Measurements from ENCODE around the gene CXCL1. TPM values are rescaled to one million over a fixed set of nuclear protein-coding genes. Genes with fewer than 3 reads are reported as not detected.

The CXCL1 gene
- total and polyA plus RNA-seq, 2 donors (not counting 3 experiments of a cell fraction or from before 2014, with no cell fraction given) = 20.0 to 26.7 TPM

DNA sequence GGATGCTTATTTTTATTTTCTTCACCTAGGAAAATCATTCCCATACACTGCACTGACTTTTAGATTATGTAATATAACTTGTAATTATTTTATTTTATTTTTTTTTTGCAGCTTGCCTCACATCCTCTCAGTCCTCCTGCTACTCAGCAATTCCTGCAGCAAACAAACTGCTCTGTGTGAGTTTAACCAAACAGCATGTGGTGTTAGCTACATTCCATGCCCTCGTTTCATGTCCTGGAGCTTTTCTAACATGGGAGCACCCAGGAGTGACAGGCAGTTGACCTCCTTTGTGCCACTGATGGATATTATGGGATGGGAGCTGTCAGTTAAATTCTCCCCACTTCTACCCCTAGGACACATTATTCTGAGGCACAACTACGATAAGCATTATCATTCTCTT, 24.8 kb downstream of the CXCL1 start:
- dilution Hi-C loops (cut with MboI; ENCODE audit: extremely low pct_ligation_motif_present, low sequenced_read_pairs) (no loop called here), intact Hi-C loops (cut with micrococcal nuclease) (no loop called here)
- Histone ChIP-seq H3K36me3 (ENCODE audit: control insufficient read depth in 2 of 2, extremely low read depth in 1 of 2, insufficient read depth in 2 of 2, low read length in 2 of 2) (no peaks in the 10 kb centered on the region), H2AFZ (ENCODE audit: low read depth, low read length) (no peak overlapping the region), H4K20me1 (replicated peaks; ENCODE audit: control insufficient read depth, extremely low read depth, insufficient read depth, low read length) (no peaks in the 10 kb centered on the region), H3K9ac (replicated peaks; ENCODE audit: extremely low read depth, insufficient read depth, low read length) (no peak overlapping the region), H3K27me3 (ENCODE audit: control insufficient read depth in 2 of 2, insufficient read depth in 2 of 2, low read length in 2 of 2) (no peaks in the 10 kb centered on the region), H3K4me2 (ENCODE audit: insufficient read depth, low read length) (no peak overlapping the region), H3K4me3 (replicated peaks in 1 of 3; ENCODE audit: insufficient read depth in 1 of 3, low read depth in 1 of 3, low read length in 3 of 3) (no peak overlapping the region), H3K79me2 (ENCODE audit: control insufficient read depth, insufficient read depth, low read length) (no peaks in the 10 kb centered on the region), H3K27ac (ENCODE audit: insufficient read depth, low read depth, low read length) (no peak overlapping the region), H3K9me1 (replicated peaks; ENCODE audit: control insufficient read depth, extremely low read depth, insufficient read depth, low read length) (no peaks in the 10 kb centered on the region), H3K9me3 (replicated peaks; ENCODE audit: control insufficient read depth, insufficient read depth, low read length) (no peaks in the 10 kb centered on the region), H3K4me1 (ENCODE audit: control insufficient read depth, extremely low read depth, insufficient read depth, low read length) (no peaks in the 10 kb centered on the region)
- no peak for DNase-seq (ENCODE audit: low read depth, low spot score)
- BruUV-seq (replicated peaks) = no TSS peak
- POLR2A ChIA-PET = no interaction called here
- no peak for FAIRE-seq
- TF ChIP-seq EZH2 (IDR thresholded peaks at IDR 0.05; ENCODE audit: borderline replicate concordance, low read depth, low read length, severe bottlenecking) (no peak), FOS (IDR thresholded peaks at IDR 0.05; ENCODE audit: borderline replicate concordance, insufficient read depth, low read length) (no peak), GATA2 (IDR thresholded peaks at IDR 0.05; ENCODE audit: insufficient read depth, insufficient read length, low read depth, low read length) (no peak), POLR2AphosphoS5 (IDR thresholded peaks at IDR 0.05; ENCODE audit: insufficient read depth, low read depth, low read length) (no peak), MYC (IDR thresholded peaks at IDR 0.05; ENCODE audit: low read depth, low read length) (no peak), POLR2A (IDR thresholded peaks at IDR 0.05; ENCODE audit: low read depth, low read length) (no peak), JUN (IDR thresholded peaks at IDR 0.05; ENCODE audit: borderline replicate concordance, insufficient read depth, insufficient read length, low read depth) (no peak)
- TF ChIP-seq, protein P1, sequence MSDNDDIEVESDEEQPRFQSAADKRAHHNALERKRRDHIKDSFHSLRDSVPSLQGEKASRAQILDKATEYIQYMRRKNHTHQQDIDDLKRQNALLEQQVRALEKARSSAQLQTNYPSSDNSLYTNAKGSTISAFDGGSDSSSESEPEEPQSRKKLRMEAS (IDR thresholded peaks at IDR 0.05; ENCODE audit: insufficient read depth, insufficient read length) = no peak
- CTCF ChIA-PET = no interaction called here
